GM12801 (cell line): Measurements from ENCODE around the gene KDSR.

Experiments used
- TF ChIP-seq, protein P1 (sequence below): IDR thresholded peaks from one replicate; pipeline ENCODE4 v1.5.1; 2011; ENCODE audit warnings: control low read depth; ENCODE audit not compliant: insufficient read length; ENCODE audit errors: extremely low read depth

Gene KDSR

DNA sequence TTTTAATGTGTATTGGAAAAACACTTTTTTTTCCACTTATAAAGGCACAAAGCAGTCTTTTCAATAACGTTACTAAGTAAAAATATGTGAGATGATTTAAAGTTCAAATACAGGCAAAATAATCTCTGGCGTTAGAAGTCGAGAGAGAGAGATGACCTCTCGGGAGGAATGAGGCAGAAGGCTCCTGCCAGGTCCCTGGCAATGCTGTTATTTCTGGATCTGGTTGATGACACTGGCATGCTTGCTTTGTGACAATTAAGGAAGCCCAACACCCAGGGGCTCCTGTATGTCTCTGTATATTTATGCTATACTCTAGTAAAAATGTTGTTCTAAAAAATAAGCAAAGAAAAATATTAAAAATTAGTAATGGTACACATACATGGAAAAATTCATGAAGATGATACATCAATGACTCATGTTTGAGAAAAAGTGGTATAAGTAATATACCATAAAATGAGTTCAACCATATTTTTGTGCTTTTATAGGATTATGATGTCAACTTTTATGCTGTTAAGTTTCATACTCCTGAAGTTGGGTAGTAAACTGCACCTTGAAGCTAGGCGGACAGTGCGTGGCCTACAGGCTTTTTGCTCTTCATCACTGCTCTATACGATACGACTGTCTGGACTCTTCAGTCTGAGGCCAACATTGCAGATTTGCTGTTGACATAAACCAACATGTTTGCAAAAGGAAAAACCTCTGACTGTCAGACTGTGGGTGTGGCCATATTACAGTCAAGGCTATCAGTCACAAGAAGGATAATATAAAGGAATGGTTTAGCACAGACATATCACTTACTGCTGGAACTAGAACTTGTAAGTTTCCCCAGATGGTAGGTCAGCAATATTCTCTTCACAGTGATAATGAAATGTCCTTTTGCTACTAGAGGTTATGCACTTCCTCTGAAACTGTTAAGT lies 35.5 kb upstream of the KDSR start:
- TF ChIP-seq, protein P1, sequence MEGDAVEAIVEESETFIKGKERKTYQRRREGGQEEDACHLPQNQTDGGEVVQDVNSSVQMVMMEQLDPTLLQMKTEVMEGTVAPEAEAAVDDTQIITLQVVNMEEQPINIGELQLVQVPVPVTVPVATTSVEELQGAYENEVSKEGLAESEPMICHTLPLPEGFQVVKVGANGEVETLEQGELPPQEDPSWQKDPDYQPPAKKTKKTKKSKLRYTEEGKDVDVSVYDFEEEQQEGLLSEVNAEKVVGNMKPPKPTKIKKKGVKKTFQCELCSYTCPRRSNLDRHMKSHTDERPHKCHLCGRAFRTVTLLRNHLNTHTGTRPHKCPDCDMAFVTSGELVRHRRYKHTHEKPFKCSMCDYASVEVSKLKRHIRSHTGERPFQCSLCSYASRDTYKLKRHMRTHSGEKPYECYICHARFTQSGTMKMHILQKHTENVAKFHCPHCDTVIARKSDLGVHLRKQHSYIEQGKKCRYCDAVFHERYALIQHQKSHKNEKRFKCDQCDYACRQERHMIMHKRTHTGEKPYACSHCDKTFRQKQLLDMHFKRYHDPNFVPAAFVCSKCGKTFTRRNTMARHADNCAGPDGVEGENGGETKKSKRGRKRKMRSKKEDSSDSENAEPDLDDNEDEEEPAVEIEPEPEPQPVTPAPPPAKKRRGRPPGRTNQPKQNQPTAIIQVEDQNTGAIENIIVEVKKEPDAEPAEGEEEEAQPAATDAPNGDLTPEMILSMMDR = no peak

DNA sequence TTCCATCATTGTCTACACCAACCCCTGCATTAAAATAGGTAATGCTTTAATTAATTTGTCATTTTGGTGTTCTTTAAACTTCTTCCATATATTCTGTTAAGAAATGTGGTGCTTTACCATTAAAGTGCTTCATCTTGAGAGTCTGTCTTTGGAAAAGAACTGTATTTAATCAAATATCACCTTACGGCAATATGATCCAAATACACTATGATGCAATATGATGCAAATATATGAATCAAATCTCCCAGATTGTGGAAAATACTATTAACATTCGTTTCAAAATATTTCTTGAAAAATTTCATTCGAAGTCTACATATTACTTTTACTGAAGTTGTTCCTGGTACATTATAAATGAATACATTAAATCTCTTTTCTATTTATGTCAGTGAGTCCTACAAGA lies 32.3 kb upstream of the KDSR start:
- TF ChIP-seq, protein P1 = no peak

DNA sequence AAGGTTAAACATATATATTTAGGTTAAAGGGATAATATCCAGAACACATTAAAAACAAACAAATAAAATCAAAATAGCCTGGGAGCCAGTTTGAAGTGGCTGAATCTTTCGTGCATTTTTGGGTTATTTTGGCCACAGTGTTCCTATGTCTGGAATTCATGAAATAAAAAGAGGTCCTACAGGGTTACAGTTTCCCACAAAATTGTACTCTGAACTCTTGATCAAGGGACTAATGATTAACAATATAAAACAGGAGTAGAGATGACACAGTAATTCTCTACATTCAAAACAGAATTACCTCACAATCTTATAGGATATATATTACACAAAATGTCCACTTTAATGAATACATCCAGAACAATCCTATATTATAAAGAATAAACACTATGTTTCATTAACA lies 30.3 kb upstream of the KDSR start:
- TF ChIP-seq, protein P1 = no peak

DNA sequence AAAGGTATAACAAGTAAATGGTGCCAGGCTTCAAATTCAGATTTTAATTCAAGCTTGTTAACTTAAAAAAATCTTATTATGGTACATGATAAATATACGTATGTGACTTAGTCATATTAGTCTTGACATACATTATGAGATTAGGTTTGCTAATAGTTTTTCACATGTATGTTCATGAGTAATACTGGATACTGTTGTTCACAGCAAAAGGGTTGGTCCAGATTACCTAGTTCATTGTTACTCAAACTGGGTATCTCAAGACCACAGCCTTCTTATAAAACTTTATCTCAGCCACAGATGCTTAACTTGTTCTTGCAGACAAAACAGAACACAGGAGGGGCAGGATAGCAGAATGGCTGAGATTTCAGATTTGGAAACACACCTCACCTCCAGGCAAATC lies 28.5 kb upstream of the KDSR start:
- TF ChIP-seq, protein P1 = no peak

DNA sequence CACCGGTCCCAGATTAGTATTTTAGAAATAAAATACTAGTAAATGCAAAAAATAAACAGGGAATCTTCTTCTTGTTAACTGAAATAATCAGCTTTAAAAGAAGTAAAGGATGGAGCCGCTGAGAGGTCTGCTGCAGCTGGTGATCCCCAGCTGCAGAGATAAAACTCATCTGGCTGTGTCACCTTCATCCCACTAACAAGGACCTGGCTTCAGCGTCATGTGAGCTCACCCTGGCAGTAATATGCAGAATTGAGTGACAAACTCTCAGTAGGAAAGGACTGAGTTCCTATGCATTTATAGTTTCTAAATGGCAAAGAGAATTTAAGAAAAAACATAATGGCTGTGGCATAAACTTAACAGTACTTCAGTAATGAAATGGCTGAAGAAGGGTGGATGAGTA lies 27.9 kb upstream of the KDSR start:
- TF ChIP-seq, protein P1 = no peak

- TF ChIP-seq, protein P1 = no peak
These were observed 20.9 kb upstream of the KDSR start for GRCh38 chr18:63387861-63388260.

GRCh38 chr18:63382843-63383242 lies 15.8 kb upstream of the KDSR start:
- TF ChIP-seq, protein P1 = no peak
